BJ (cell line): ENCODE measurements around the gene GJC2. TPM values are rescaled to one million over a fixed set of nuclear protein-coding genes. Genes with fewer than 3 reads are reported as not detected.
"Not testable (repeated sequence)": the region's sequence is repeated elsewhere in the genome, so short reads cannot be mapped to it uniquely, and the experiment has no call there.

Experiments used
- CTCF ChIA-PET: fragments of 350-600 bp; formaldehyde crosslinking; extraction: SDS; loops from one replicate; lab custom pipeline; 2021; ENCODE audit warnings: antibody characterized with exemption, inconsistent platforms; lab: Yijun Ruan, JAX
- POLR2A ChIA-PET: fragments of 300-600 bp; sonication (Branson Sonifier 250); formaldehyde crosslinking; extraction: SDS; loops from one replicate; lab custom pipeline; 2021; ENCODE audit warnings: antibody characterized with exemption; lab: Charles Lee
- DNase-seq: peaks from one replicate; pipeline ENCODE4 v3.0.0-alpha.2; 2011; ENCODE audit warnings: low read depth
- H3K27me3 ChIP-seq: 2 replicates; pipeline ENCODE4 v1.6.0; 2011; ENCODE audit warnings: low read length; ENCODE audit not compliant: control insufficient read depth, insufficient read depth
- H3K36me3 ChIP-seq: 2 replicates; pipeline ENCODE4 v1.5.1; 2011; ENCODE audit warnings: low read length; ENCODE audit not compliant: control insufficient read depth, insufficient read depth
- H3K4me3 ChIP-seq: 2 replicates; pipeline ENCODE4 v1.5.1; 2011; ENCODE audit warnings: low read depth, mild to moderate bottlenecking, control low read depth, low read length
- CTCF ChIP-seq: IDR thresholded peaks from 2 replicates; pipeline ENCODE4 v1.5.1; 2011; ENCODE audit warnings: low read depth, mild to moderate bottlenecking, control low read depth, inconsistent platforms, low read length, moderate library complexity; ENCODE audit not compliant: insufficient read depth
- polyA plus RNA-seq: library from polyadenylated mRNA; depleted of rRNA; stranded (reverse); fragments of >200 nt; gene quantifications from 2 replicates; pipeline ENCODE4 v1.2.3, GENCODE V29; 2011

The GJC2 gene
- polyA plus RNA-seq, 1 experiment = 0.92 TPM

GRCh38 chr1:228172591-228173527 is 23.1 kb downstream of the GJC2 start:
- Histone ChIP-seq H3K36me3 (peaks cover 8% of the 10 kb centered on the region), H3K4me3 (no peak overlapping the region), H3K27me3 (no peaks in the 10 kb centered on the region)
- no peak for TF ChIP-seq CTCF
- POLR2A ChIA-PET = no interaction called here
- CTCF ChIA-PET = interaction anchor here (0.6 to 1.3 kb wide), 2 partner anchors 8 to 252 kb away, joined by 4 to 5 read pairs; partner anchors contain the start of gene IBA57
- no peak for DNase-seq

GRCh38 chr1:228173528-228174481 is 24.1 kb downstream of the GJC2 start:
- H3K36me3 ChIP-seq, POLR2A ChIA-PET, H3K27me3 ChIP-seq, H3K4me3 ChIP-seq, DNase-seq: not testable (repeated sequence)
- CTCF ChIA-PET = interaction anchor here (0.6 to 1.3 kb wide), 2 partner anchors 9 to 75 kb away, joined by 3 to 4 read pairs; partner anchors contain the start of gene IBA57

GRCh38 chr1:228174482-228175315 is 25.0 kb downstream of the GJC2 start:
- POLR2A ChIA-PET = no interaction called here
- CTCF ChIA-PET = interaction anchor here (0.6 to 1.3 kb wide), 3 partner anchors 8 to 76 kb away, joined by 3 to 4 read pairs (median 3); partner anchors contain the start of gene IBA57
- DNase-seq = no peak

GRCh38 chr1:228175316-228176023 is 25.7 kb downstream of the GJC2 start:
- Histone ChIP-seq H3K4me3 (no peak overlapping the region), H3K36me3 (peaks cover 6% of the 10 kb centered on the region), H3K27me3 (no peaks in the 10 kb centered on the region)
- POLR2A ChIA-PET = no interaction called here
- DNase-seq = no peak
- TF ChIP-seq CTCF = no peak
- CTCF ChIA-PET = interaction anchor here (0.8 to 1.3 kb wide), 2 partner anchors 9 to 42 kb away, joined by 3 read pairs; no protein-coding TSS in a partner anchor

More at GRCh38 chr1:228174482-228175315, 25.0 kb downstream of the GJC2 start:
- Histone ChIP-seq H3K36me3 (peaks cover 8% of the 10 kb centered on the region), H3K27me3 (no peaks in the 10 kb centered on the region), H3K4me3 (no peak overlapping the region)
- TF ChIP-seq CTCF = no peak
